Myocyte (in vitro differentiated cells): ENCODE measurements around the gene RPS27A. TPM values are rescaled to one million over a fixed set of nuclear protein-coding genes. Genes with fewer than 3 reads are reported as not detected.
A peak's percentile ranks its signal among the peaks of the same experiment; 100 is the strongest.
"Not testable (repeated sequence)": the region's sequence is repeated elsewhere in the genome, so short reads cannot be mapped to it uniquely, and the experiment has no call there.

Experiments used
- DNase-seq: peaks from one replicate; pipeline ENCODE4 v3.0.0-alpha.2; 2012; ENCODE audit warnings: low read depth
- polyA plus RNA-seq: library from polyadenylated mRNA; unstranded; fragments of >200 nt; gene quantifications from one replicate; pipeline ENCODE4 v1.2.1, GENCODE V29; 2012; ENCODE audit warnings: missing spikeins
- total RNA-seq: library from RNA; depleted of rRNA; stranded (reverse); fragments of >200 nt; gene quantifications from 2 replicates; pipeline ENCODE4 v1.2.3, GENCODE V29; 2014

Gene RPS27A
- total RNA-seq: 1,356 and 1,476 TPM in 2 replicates
- 1,151 TPM for polyA plus RNA-seq

DNA sequence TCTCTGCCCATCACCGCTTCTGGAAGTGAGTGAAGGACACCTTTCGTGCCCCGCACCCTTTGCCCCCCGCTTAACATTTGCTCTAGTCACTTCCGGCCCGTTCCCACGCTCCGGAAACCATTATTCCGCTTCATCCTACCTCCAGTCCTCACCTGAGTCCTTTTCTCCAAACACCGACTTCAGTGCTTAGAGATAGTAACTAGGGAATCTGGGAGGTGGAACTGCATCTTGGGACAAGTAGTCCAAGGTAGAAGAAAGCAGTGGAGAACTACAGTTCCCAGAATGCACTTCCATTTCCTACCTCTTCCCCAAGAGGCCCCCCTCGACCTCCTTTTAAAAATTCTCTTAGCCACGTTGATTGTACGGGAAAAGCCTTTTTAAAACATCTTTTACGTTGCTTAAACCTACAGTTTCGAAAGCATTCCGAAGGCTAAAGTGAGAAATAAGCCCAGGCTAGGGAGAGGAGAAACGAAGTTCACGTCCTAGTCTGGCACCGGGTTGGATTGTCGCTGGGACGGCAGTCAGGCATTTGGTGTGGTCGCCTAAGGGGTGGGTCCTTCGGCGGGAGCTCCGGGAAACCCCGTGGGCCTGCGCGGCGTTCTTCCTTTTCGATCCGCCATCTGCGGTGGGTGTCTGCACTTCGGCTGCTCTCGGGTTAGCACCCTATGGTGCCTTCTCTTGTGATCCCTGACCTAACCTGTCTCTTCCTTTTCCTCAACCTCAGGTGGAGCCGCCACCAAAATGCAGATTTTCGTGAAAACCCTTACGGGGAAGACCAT, at the start of gene RPS27A, which contains the start of gene CLHC1:
RPS27A (plus strand) TSS at position 605 of the 779 bp plus-strand sequence; CDS start at position 742, 137 bp downstream.
CLHC1 (minus strand) TSS at position 210 of the 779 bp plus-strand sequence. CDS start 9,882 bp downstream, outside the sequence.
- peak; percentile 95 for DNase-seq

DNA sequence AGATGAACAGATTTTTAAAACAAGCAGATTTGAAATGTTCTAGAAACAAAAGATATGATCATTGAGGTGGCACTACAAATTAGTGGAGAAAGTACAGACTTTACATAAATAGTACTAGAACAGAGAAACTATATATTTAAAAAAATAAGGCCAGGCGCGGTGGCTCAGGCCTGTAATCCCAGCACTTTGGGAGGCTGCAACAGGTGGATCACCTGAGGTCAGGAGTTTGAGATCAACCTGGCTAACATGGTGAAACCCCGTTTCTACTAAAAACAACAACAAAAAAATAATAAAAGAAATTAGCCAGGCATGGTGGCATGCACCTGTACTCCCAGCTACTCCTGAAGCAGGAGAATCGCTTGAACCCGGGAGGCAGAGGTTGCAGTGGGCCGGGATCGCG, 45.7 kb upstream of the RPS27A start:
- not testable (repeated sequence) for DNase-seq

DNA sequence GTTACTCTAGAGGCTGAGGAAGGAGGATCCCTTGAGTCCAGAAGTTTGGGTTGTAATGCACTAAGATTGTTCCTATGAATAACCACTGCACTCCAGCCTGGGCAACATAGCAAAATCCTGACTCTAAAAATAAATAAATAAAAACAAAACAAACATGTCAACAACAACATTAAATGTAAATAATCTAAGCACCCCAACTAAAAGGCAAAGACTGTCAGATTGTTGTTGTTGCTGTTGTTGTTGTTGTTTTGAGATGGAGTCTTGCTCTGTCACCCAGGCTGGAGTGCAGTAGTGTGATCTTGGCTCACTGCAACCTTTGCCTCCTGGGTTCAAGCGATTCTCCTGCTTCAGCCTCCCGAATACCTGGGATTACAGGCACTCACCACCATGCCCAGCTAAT, 40.6 kb upstream of the RPS27A start:
- DNase-seq: not testable (repeated sequence)

DNA sequence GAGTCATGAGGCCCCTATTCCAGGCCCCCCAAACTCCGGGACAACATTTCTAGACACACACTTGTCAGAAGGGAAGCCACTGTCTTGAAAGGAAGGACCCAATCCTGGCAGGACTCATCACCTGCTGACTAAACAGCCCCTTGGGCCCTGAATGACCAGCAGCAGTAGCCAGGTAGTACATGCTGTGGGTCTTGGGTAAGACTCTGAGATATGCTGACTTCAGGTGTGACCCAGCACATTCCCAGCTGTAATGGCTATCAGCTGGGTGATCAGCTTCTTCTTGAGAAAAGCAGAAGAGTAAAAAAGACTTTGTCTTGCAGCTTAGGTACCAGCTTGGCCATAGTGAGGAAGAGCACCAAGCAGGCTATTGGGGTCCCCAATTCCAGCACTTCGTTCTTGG, 36.0 kb upstream of the RPS27A start:
- no peak for DNase-seq

DNA sequence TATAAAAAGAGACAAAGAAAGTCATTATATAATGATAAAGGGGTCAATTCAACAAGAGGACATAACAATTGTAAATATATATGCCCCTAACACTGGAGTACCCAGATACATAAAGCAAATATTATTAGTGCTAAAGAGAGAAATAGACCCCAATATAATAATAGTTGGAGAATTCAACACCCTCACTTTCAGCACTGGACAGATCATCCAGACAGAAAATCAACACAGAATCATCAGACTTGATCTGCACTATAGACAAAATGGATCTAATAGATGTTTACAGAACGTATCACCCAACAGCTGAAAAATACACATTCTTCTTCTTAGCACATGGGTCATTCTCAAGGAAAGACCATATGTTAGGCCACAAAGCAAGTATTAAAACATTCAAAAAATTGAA, 32.1 kb upstream of the RPS27A start:
- DNase-seq: no peak

DNA sequence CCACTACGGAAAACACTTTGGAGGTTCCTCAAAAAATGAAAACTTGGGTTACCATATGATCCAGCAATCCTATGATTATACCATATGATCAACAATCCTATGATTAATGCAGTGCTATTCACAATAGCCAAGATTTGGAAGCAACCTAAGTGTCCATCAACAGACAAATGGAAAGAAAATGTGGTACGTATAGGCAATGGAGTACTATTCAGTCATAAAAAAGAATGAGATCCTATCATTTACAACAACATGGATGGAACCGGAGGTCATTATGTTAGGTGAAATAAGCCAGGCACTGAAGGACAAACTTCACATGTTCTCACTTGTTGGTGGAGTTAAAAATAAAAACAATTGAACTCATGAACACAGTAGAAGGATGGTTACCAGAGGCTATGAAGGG, 28.0 kb upstream of the RPS27A start:
- no peak for DNase-seq

DNA sequence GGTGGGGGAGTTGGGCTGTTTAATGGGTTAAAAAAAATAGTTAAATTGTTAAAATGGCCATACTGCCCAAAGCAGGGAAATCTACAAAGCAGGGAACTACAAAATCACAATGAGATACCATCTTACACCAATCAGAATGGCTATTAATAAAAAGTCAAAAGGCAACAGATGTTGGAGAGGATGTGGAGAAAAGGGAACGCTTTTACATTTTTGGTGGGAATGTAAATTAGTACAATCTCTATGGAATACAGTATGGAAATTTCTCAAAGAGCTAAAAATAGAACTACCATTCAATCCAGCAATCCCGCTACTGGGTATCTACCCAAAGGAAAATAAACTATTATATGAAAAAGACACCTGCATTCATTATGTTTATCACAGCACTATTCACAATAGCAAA, 27.5 kb upstream of the RPS27A start:
- DNase-seq: no peak

DNA sequence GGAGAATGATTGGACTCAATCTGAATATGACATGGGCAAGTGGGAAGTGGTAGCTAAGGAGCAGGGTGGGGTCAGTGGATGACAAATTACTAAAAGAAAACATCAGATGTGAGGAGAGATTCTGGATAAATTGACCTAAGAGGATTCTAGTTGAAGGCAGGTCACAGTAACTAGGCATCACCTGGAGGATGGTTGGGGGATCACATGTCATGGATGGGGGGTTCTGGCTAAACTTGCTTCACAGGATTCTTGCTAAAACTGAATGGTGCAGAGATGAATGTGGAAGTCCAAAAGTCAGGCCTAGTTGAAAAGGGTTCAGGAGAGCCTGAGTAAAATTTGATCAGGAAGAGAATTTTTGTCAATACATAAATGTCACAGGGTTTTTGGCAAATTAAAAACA, 18.7 kb upstream of the RPS27A start:
- DNase-seq: no peak

DNA sequence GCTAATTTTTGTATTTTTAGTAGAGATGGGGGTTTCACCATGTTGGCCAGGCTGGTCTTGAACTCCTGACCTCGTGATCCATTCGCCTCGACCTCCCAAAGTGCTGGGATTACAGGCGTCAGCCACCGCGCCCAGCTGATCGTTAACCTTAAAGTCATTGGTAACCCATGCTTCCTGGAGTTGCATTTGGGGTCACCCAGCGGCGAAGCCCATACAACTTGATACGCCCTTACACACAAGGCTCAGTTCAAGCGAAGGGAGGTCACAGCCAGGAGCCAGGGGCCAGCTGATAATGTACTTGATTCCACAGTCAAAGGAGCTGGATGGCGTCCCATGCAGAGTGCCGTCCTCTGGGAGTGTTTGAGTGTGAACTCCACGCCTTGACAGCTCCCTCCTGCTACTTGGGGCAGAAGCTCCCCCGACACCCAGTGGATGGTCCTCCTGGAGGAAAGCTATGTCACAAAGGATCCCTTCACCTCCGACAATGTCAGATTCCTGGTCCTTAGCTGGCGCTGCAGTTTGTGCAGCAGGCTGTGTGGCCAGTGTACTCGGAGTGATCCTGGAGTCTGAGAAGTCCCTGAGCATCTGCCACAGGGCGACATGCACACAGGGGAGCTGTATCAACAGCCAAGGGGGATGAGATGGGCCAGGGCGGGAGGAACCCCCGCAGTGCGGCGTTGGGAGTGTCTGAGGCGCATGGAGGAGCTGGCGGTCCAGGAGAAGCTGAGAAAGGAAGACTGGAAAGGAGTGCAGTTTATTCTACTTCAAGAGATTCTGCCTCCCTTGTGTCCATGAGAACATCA, 8.3 kb upstream of the RPS27A start:
- DNase-seq: no peak

DNA sequence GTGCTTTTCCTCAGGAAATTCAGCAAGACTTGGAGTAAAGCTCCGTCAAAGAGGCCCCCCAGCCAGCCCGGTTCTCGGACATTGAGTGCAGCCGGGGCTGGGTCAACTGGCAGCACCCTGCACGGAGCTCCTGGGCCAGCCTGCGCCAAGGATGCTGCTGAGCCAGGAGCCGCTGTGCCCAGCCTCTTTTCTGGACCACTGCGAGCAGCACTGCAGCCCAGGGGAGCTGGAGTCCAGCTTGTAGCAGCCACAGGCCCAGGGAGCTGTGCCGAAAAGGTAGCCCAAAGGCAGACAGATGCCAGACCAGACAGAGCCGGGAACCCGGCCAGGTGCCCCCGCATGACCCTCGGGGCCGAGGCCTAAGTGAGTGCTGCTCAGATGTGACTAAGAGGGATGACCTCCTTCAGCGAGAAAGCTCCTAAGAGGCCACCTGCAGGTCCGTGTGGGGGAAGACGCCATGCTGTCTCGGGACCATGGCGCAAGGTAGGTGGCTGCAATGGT, 7.7 kb upstream of the RPS27A start:
- no peak for DNase-seq

DNA sequence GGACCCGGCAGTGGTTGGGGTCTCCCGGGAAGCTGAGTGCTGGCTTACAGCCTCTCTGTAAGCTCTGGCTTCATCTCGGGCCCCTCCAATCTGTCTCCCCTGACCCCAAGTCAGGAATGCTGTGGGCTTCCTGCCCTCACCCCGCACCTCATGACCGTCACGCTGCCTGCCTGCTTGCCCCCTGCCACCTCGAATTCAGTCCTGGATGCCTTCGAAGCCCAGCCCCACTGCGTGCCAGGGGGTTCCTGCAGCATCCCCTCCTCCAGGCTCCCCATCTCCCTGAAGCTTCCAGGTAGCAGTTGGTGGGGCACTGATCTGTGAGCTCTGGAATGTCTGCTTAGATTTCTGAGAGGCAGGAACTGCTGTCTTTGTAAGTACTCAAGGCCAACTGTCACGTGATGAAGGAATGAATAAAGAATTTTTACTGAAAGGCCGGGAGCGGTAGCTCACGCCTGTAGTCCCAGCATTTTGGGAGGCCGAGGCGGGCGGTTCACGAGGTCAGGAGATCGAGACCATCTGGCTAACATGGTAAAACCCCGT, 6.9 kb upstream of the RPS27A start:
- DNase-seq: no peak

DNA sequence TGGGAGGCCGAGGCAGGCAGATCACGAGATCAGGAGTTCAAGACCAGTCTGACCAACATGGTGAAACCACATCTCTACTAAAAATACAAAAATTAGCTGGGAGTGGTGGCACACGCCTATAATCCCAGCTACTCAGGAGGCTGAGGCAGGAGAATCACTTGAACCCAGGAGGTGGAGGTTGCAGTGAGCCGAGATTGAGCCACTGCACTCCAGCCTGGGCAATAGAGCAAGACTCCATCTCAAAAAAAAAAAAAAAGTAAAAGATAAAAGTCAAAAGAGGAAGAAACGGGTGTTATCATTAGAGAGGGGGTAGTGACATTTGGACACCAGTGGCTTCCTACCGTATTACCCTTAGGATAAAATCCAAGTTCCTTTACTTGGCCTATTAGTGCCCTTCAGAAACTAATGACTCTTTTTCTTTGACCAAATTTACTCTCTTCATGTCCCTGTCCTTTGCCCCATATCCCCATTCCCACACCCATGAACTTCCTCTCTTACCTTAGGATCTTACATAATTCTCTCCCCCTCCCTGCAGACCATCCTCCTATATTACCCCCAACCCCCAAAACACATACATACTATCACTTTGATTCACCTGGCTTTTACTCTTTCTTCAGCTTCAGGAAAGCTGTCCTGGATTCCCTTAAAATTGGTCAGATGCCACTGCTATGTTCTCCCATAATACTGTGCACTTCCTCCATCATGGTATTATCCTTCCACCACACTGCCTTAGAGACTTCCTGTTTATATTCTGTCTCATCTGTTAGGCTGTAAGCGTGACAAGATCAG, 4.9 kb upstream of the RPS27A start:
- not testable (repeated sequence) for DNase-seq

DNA sequence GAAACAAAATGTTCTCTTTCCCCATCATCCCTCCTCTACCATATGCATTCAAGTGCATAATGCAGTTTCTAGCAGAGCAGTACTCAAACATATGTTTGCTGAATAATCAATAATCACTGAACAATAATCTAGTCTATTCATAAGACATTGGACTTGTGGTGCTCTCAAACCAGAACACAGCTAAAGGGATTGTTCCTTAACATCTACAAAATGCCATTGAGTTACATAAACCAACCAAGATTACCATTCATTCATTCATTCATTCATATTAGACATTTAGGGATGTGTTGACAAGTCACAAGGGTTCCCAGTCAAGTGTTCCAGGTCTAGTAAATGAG, 4.3 kb upstream of the RPS27A start:
- DNase-seq: no peak

DNA sequence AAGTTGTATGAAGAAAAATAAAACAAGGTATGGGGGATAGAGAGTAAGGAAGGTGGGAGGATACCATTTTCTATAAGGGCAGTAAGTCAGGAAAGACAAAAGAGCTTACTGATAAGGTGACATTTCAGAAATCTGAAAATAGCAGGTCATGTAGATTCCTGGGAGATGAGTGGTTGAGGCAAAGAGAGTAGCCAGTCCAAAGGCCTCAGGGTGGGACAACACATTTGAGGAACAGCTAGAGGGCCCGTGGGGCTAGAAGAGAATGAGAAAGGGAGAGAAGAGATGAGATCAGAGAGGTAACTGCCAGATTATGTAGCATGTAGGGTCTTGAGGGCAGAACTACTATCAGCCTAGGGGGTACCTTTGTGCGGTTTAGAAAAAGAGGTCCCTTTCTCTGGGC, 3.3 kb upstream of the RPS27A start:
- no peak for DNase-seq

DNA sequence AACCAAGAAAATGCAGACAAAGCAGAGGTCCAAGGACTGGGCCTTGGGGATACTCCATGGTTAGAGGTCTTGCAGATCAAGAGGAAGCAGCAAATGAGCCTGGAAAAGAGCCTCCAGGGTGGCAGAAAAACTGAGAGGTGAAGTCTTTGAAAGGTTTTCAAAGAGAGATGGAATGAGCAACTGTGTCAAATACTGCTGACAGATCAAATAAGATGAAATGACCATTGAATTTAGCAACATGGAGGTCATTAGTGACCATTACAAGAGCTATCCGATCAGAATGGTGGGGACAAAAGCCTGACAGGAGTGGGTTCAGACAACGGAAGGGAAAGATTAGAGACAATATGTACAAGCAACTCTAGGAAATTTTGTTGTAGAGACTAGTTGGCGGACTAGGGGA, 1.9 kb upstream of the RPS27A start:
- no peak for DNase-seq

DNA sequence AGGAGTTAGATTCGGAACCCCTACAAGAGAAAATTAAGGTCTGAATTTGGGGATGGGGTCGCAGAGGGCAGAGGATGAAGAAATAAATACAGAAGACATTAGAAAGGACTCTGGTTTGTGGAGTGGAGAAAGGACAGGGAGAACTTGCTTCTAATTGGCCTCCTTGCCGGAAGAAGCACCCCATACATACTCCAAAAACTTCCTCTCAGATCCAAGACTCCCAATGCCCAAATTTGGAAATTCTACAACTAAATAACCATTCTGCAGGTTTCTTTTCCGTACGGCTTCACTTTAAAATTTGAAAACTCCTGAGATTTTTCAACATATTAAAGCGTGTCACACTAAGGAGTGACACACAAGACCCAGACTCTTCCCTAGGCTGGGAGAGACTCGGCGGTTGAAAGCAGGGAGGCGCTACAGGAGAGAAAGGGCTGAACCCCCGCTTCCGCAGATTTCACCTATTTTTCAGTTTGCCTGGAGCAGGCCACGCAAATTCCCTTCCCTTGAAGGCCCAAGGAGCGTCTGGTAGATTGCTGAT, 873 bp upstream of the RPS27A start:
- peak; percentile 26 for DNase-seq

DNA sequence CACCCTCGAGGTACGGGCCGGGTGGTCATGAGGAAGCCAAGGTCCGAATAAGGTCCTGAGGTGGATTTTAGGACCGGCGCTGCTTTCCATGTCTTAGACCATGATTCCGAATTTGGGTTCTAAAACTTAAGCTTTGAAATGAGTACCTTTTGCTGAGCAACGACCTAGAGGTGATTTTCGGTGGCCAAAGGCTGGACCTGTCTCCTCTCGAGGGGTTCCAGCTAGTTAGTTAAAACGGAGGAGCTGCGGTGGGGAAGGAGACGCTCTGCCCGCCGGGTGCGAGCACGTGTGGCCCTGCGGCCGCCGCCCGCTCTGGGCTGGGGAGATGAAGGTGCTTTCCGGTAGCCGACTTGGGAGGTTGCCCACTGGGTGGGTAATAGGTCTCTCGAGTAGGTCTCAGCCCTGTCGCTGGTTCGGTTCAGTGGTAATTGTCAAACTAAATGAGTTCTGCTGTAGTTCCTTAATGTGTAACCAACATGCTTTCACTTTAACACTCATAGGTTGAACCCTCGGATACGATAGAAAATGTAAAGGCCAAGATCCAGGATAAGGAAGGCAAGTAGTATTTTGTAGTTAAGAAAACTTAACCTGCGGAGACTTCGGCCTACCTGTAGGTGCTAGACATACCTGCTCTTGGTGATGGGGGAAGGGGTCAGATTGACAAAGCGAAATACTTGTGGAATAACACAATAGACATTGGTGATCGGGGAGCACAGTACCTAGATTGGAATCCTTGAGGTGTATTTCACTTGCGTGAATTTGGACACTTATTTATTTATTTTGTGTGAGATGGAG, 572 bp downstream of the RPS27A start:
- peak; percentile 27 for DNase-seq

DNA sequence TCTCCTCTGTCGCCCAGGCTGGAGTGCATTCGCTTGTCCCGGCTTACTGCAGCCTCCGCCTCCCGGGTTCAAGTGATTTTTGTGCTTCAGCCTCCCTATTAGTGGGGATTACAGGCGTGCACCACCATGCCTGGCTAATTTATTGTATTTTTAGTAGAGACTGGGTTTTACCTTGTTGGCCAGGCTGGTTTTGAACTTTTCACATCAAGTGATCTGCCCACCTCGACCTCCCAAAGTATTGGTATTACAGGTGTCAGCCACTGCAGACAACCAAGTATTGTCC, 1.1 kb downstream of the RPS27A start:
- DNase-seq: no peak

DNA sequence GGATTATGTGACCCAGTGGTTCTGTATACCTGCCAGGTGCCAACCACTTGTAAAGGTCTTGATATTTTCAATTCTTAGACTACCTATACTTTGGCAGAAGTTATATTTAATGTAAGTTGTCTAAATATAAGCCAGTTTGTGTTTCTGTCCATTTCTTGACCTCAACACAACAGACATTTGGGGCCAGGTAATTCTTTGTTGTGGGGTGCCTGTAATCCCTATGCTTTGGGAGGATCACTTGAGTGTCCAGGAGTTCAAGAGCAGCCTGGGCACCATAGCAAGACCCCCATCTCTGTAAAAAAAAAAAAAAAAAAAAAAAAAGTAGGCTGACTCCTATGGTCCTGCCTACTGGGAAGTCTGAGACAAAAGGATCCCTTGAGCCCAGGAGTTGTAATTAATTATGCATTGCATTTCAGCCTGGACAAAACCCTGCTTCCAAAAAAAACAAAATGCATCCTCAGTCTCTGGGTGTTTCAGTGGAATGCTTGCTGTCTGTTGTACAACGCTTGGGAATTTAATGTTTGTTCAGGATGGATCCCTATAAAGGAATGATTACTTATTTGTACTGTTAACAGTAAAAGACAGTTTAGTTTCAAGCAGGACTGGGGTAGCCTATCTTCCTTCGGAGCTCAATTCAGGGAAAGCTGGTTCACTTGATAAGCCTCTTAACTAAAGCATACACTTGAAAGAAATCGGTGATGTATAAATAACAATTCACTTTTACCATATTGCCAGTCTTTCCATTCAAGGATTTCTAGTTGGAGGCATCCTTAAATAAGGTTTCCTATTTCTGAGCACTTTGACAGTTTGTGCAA, 3.4 kb downstream of the RPS27A start:
- no peak for DNase-seq
